K562 (cell line): ENCODE measurements around the gene PRKG2. TPM values are rescaled to one million over a fixed set of nuclear protein-coding genes. Genes with fewer than 3 reads are reported as not detected.

Source experiments
- ATAC-seq: fragments of 200-7000 bp; cut with Tn5 transposase; 3 replicates; pipeline ENCODE4 v1.9.1; 2020; ENCODE audit warnings: moderate library complexity
- BruUV-seq: library from RNA; stranded (reverse); fragments of 400-500 nt; replicated peaks from 2 replicates; lab custom pipeline; 2021; lab: Mats Ljungman, UMichigan
- CTCF ChIA-PET: fragments of 300-600 bp; formaldehyde crosslinking; extraction: SDS; loops from one replicate; lab custom pipeline; 2021; ENCODE audit warnings: low intra/inter-chr PET ratio; lab: Yijun Ruan, JAX
- POLR2A ChIA-PET: fragments of 300-600, 350-650 bp; sonication (Branson Sonifier 250); formaldehyde crosslinking; extraction: SDS; loops from one replicate; lab custom pipeline; 2021; ENCODE audit warnings: antibody characterized with exemption, inconsistent platforms; lab: Yijun Ruan, JAX
- DNase-seq, 4 experiments: peaks; one replicate each; pipeline versions ENCODE4 v3.0.0 to v3.0.0-alpha.2; 2011 to 2018; ENCODE audit warnings: low spot score in 3 of 4, mixed read lengths in 3 of 4; ENCODE audit errors: extremely low read depth in 1 of 4
- FAIRE-seq: peaks from 2 replicates; lab custom pipeline; 2011; peaks lifted over from hg19 to GRCh38; lab: Jason Lieb, UNC
- H2AFZ ChIP-seq: 2 replicates; pipeline ENCODE4 v1.6.0; 2011; ENCODE audit warnings: low read depth, low read length, control low read depth, inconsistent platforms
- H3K27ac ChIP-seq: fragments of 200-600 bp; 3 replicates; pipeline ENCODE4 v1.8.0; 2011; ENCODE audit warnings: low read depth, mild to moderate bottlenecking, control low read depth, inconsistent platforms, low read length, moderate library complexity, mixed read lengths; ENCODE audit errors: extremely low read depth
- H3K27me3 ChIP-seq, 2 experiments: fragments of 300-600 bp in 1 of 2; 2 replicates in 1 of 2; 3 replicates in 1 of 2; pipeline versions ENCODE4 v1.6.0 to v1.8.0; 2011; ENCODE audit warnings: inconsistent platforms in 2 of 2, low read length in 2 of 2, mild to moderate bottlenecking in 1 of 2, mixed read lengths in 1 of 2, moderate library complexity in 1 of 2; ENCODE audit not compliant: control insufficient read depth in 2 of 2, insufficient read depth in 2 of 2
- H3K36me3 ChIP-seq: fragments of 300-600 bp; 3 replicates; pipeline ENCODE4 v1.8.0; 2011; ENCODE audit warnings: mild to moderate bottlenecking, low read length, inconsistent platforms; ENCODE audit not compliant: control insufficient read depth, insufficient read depth
- H3K4me1 ChIP-seq, 2 experiments: fragments of 200-600 bp in 1 of 2; replicated peaks in 1 of 2; 2 replicates in 1 of 2; 3 replicates in 1 of 2; pipeline versions ENCODE4 v1.5.1 to v1.8.0; 2011; ENCODE audit warnings: inconsistent platforms in 2 of 2, low read length in 2 of 2, mild to moderate bottlenecking in 1 of 2, mixed read lengths in 1 of 2, moderate library complexity in 1 of 2; ENCODE audit not compliant: control insufficient read depth in 2 of 2, insufficient read depth in 2 of 2
- H3K4me2 ChIP-seq: 2 replicates; pipeline ENCODE4 v1.6.1; 2011; ENCODE audit warnings: low read length, control low read depth, inconsistent platforms, mixed read lengths; ENCODE audit not compliant: insufficient read depth
- H3K4me3 ChIP-seq: fragments of 200-600 bp; sonication (generic), shearing (Covaris generic); 2 replicates; pipeline ENCODE4 v1.5.1; 2016; ENCODE audit warnings: control low read depth, inconsistent platforms
- H3K79me2 ChIP-seq: fragments of 200-600 bp; 3 replicates; pipeline ENCODE4 v1.8.0; 2011; ENCODE audit warnings: low read length, inconsistent platforms; ENCODE audit not compliant: control insufficient read depth, insufficient read depth
- H3K9ac ChIP-seq, 2 experiments: 2 replicates each; pipeline versions ENCODE4 v1.6.0 to v1.6.1; 2011; ENCODE audit warnings: low read depth in 2 of 2, low read length in 2 of 2, control low read depth in 1 of 2, inconsistent platforms in 1 of 2, mild to moderate bottlenecking in 1 of 2, mixed read lengths in 1 of 2; ENCODE audit not compliant: insufficient read depth in 1 of 2
- H3K9me1 ChIP-seq: one replicate; pipeline ENCODE4 v1.6.0; 2011; ENCODE audit warnings: inconsistent platforms, mild to moderate bottlenecking, low read length, moderate library complexity; ENCODE audit not compliant: control insufficient read depth, insufficient read depth
- H3K9me3 ChIP-seq: replicated peaks from 2 replicates; pipeline ENCODE4 v1.5.1; 2011; ENCODE audit warnings: low read depth, low read length, inconsistent platforms; ENCODE audit not compliant: control insufficient read depth, insufficient read depth
- H4K20me1 ChIP-seq: replicated peaks from 2 replicates; pipeline ENCODE4 v1.6.1; 2011; ENCODE audit warnings: low read length, inconsistent platforms, mixed read lengths; ENCODE audit not compliant: control insufficient read depth, insufficient read depth
- FOSL1 ChIP-seq: fragments of 200-800 bp; sonication (Bioruptor generic); conservative IDR thresholded peaks from 2 replicates; pipeline ENCODE4 v1.6.1; 2016; ENCODE audit warnings: missing genetic modification characterization, missing compliant biosample characterization
- GATAD2B ChIP-seq: fragments of 450-650 bp; IDR thresholded peaks from 2 replicates; pipeline ENCODE4 v1.6.1; 2017; ENCODE audit warnings: mild to moderate bottlenecking, borderline replicate concordance
- HEY1 ChIP-seq: fragments of 250-450 bp; sonication (Bioruptor Pico); IDR thresholded peaks from 2 replicates; pipeline ENCODE4 v1.5.0; 2020; ENCODE audit warnings: mild to moderate bottlenecking, moderate library complexity, borderline replicate concordance
- REST ChIP-seq, 2 experiments: fragments of 450-650 bp; formaldehyde crosslinking in 1 of 2; IDR thresholded peaks; 2 replicates each; pipeline versions ENCODE4 v1.4.0 to v1.6.1; 2014 to 2020; ENCODE audit warnings: mild to moderate bottlenecking in 2 of 2, borderline replicate concordance in 1 of 2, low read depth in 1 of 2
- SIN3A ChIP-seq, 2 experiments: fragments of 150-350 bp in 1 of 2; IDR thresholded peaks; 2 replicates each; pipeline ENCODE4 v1.6.1; 2011 to 2016; ENCODE audit warnings: borderline replicate concordance in 2 of 2, low read depth in 2 of 2, low read length in 2 of 2, mild to moderate bottlenecking in 2 of 2, moderate library complexity in 2 of 2; ENCODE audit not compliant: control insufficient read depth in 1 of 2
- SRSF7 ChIP-seq: fragments of 200-400 bp; formaldehyde crosslinking; optimal IDR thresholded peaks from 2 replicates; pipeline ENCODE3; 2017; ENCODE audit warnings: mild to moderate bottlenecking, low read depth, low read length
- in situ Hi-C: fragments of 300-500 bp; cut with MboI; formaldehyde crosslinking; loops from 4 replicates; pipeline ENCODE4 v1.15.0; 2018; ENCODE audit warnings: inconsistent platforms, mixed read lengths
- intact Hi-C: fragments of 100-400 bp; cut with micrococcal nuclease; formaldehyde crosslinking; loops from 2 replicates; pipeline ENCODE4 v1.14.2; 2022
- polyA plus RNA-seq, 8 experiments: library from polyadenylated mRNA; depleted of rRNA in 4 of 8; stranded (reverse) in 5 of 8; unstranded in 3 of 8; fragments of >200 nt; fragmentation: Nextera tagmentation in 2 of 8; fragmentation: Illumina TruSeq in 1 of 8; extraction: Ambion mirVana in 2 of 8; extraction: Trizol in 1 of 8; gene quantifications; 2 replicates each; pipeline versions ENCODE4 v1.2.1 to v1.2.3, GENCODE V29; 2011 to 2014; ENCODE audit warnings: inconsistent platforms in 1 of 8, missing spikeins in 1 of 8
- total RNA-seq, 7 experiments: library from RNA; depleted of rRNA in 6 of 7; stranded (reverse); fragments of >200 nt in 6 of 7; fragmentation: Illumina TruSeq in 2 of 7; extraction: Trizol in 2 of 7; gene quantifications; 2 replicates each; pipeline versions ENCODE4 v1.2.1 to v1.2.3, GENCODE V29; 2011 to 2021; ENCODE audit warnings: low replicate concordance in 1 of 7
- TF ChIP-seq, protein P1 (sequence below), 2 experiments: fragments of 450-650 bp; conservative IDR thresholded peaks; 2 replicates each; pipeline ENCODE4 v1.6.1; 2017; ENCODE audit warnings: mild to moderate bottlenecking in 2 of 2, moderate library complexity in 2 of 2
- TF ChIP-seq, protein P2 (sequence below): fragments of 450-650 bp; IDR thresholded peaks from 2 replicates; pipeline ENCODE4 v1.6.1; 2014; ENCODE audit warnings: low read depth, mild to moderate bottlenecking, moderate library complexity, borderline replicate concordance

PRKG2 gene
- total and polyA plus RNA-seq, 9 of the 15 experiments (the other 6 are each of a cell fraction or from before 2014, with no cell fraction given), result 0.01 to 0.68 (median 0.34) TPM

DNA sequence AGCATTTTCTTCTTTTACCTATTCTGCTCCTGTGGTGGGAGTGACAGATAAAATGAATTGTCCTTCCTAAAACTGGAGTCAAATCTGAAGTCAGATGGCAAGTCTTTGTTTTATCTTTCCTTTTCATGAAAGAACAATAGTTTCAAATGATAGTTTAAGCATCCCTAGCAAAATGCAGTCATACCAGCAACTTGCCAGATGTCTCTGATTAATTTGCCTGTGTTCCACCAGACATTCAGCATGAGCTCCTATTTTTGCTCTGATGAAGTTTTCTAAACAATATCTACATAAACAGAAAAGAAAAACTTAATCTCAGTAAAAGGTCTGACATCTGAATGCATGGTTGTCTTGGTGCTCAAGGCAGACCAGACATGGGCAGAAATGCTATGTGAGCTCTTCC, 15.2 kb downstream of the PRKG2 start:
- H3K4me3 ChIP-seq, result no peak overlapping the region
- H3K4me2 ChIP-seq, result no peak overlapping the region
- H3K27me3 ChIP-seq, result no peaks in the 10 kb centered on the region
- ChIA-PET POLR2A (no interaction called here), CTCF (no interaction called here)
- intact Hi-C loops (no loop called here), in situ Hi-C loops (no loop called here)
- DNase-seq (no peak), FAIRE-seq (no peak), ATAC-seq (no peak)
- no peak overlapping the region for H3K9ac ChIP-seq
- BruUV-seq, result no TSS peak
- no peaks in the 10 kb centered on the region for H3K9me3 ChIP-seq
- H3K4me1 ChIP-seq, result no peaks in the 10 kb centered on the region
- TF ChIP-seq HEY1 (CRISPR knock-in tag), result no peak
- TF ChIP-seq, protein P1, sequence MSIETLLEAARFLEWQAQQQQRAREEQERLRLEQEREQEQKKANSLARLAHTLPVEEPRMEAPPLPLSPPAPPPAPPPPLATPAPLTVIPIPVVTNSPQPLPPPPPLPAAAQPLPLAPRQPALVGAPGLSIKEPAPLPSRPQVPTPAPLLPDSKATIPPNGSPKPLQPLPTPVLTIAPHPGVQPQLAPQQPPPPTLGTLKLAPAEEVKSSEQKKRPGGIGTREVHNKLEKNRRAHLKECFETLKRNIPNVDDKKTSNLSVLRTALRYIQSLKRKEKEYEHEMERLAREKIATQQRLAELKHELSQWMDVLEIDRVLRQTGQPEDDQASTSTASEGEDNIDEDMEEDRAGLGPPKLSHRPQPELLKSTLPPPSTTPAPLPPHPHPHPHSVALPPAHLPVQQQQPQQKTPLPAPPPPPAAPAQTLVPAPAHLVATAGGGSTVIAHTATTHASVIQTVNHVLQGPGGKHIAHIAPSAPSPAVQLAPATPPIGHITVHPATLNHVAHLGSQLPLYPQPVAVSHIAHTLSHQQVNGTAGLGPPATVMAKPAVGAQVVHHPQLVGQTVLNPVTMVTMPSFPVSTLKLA (conservative IDR thresholded peaks at IDR 0.05), result no peak
- no peak for TF ChIP-seq FOSL1
- TF ChIP-seq, protein P2, sequence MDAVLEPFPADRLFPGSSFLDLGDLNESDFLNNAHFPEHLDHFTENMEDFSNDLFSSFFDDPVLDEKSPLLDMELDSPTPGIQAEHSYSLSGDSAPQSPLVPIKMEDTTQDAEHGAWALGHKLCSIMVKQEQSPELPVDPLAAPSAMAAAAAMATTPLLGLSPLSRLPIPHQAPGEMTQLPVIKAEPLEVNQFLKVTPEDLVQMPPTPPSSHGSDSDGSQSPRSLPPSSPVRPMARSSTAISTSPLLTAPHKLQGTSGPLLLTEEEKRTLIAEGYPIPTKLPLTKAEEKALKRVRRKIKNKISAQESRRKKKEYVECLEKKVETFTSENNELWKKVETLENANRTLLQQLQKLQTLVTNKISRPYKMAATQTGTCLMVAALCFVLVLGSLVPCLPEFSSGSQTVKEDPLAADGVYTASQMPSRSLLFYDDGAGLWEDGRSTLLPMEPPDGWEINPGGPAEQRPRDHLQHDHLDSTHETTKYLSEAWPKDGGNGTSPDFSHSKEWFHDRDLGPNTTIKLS, result no peak
- no peak for TF ChIP-seq SRSF7
- no peak for TF ChIP-seq REST (IDR thresholded peaks at IDR 0.05; ENCODE audit: borderline replicate concordance)
- no peak for TF ChIP-seq REST (CRISPR knock-in tag; IDR thresholded peaks at IDR 0.05; ENCODE audit: low read depth)
- TF ChIP-seq SIN3A (IDR thresholded peaks at IDR 0.05; ENCODE audit: borderline replicate concordance in 2 of 2, control insufficient read depth in 1 of 2, low read depth in 2 of 2, low read length in 2 of 2), result no peak
- TF ChIP-seq GATAD2B, result no peak
- H3K36me3 ChIP-seq, result no peaks in the 10 kb centered on the region
- H4K20me1 ChIP-seq, result no peaks in the 10 kb centered on the region
- no peak overlapping the region for H2AFZ ChIP-seq
- H3K27ac ChIP-seq, result no peak overlapping the region
- H3K9me1 ChIP-seq, result no peaks in the 10 kb centered on the region
- H3K79me2 ChIP-seq, result no peaks in the 10 kb centered on the region
